Osteocyte (in vitro differentiated cells): ENCODE measurements around the gene ACOXL. TPM values are rescaled to one million over a fixed set of nuclear protein-coding genes. Genes with fewer than 3 reads are reported as not detected.

Source experiments
- DNase-seq: peaks from one replicate; pipeline ENCODE4 v3.0.0; 2021; ENCODE audit warnings: mixed read lengths; ENCODE audit not compliant: unreplicated experiment; ENCODE audit errors: extremely low spot score
- H3K27ac Mint-ChIP-seq: one replicate; pipeline ENCODE4 v1.8.0; 2021; ENCODE audit warnings: mild to moderate bottlenecking, mixed read lengths; ENCODE audit not compliant: unreplicated experiment
- H3K27me3 Mint-ChIP-seq: one replicate; pipeline ENCODE4 v1.8.0; 2021; ENCODE audit warnings: mixed read lengths; ENCODE audit not compliant: unreplicated experiment
- H3K36me3 Mint-ChIP-seq: one replicate; pipeline ENCODE4 v1.8.0; 2021; ENCODE audit warnings: mixed read lengths; ENCODE audit not compliant: unreplicated experiment
- H3K4me1 Mint-ChIP-seq: one replicate; pipeline ENCODE4 v1.8.0; 2021; ENCODE audit warnings: mixed read lengths; ENCODE audit not compliant: unreplicated experiment
- H3K4me3 Mint-ChIP-seq: one replicate; pipeline ENCODE4 v1.8.0; 2021; ENCODE audit warnings: mild to moderate bottlenecking, moderate library complexity, mixed read lengths; ENCODE audit not compliant: unreplicated experiment
- H3K9me3 Mint-ChIP-seq: one replicate; pipeline ENCODE4 v1.8.0; 2021; ENCODE audit warnings: mixed read lengths; ENCODE audit not compliant: unreplicated experiment
- total RNA-seq: library from RNA; stranded (reverse); gene quantifications from 2 replicates; pipeline ENCODE4 v1.2.1, GENCODE V29; 2021
- TF ChIP-seq, protein P1 (sequence below): fragments of 200-600 bp; sonication (generic); IDR thresholded peaks from 2 replicates; pipeline ENCODE4 v1.5.0; 2021; ENCODE audit warnings: antibody characterized with exemption, mild to moderate bottlenecking, moderate library complexity

The ACOXL gene
- total RNA-seq, 1 donor from 2014 or later: not detected

- TF ChIP-seq, protein P1, sequence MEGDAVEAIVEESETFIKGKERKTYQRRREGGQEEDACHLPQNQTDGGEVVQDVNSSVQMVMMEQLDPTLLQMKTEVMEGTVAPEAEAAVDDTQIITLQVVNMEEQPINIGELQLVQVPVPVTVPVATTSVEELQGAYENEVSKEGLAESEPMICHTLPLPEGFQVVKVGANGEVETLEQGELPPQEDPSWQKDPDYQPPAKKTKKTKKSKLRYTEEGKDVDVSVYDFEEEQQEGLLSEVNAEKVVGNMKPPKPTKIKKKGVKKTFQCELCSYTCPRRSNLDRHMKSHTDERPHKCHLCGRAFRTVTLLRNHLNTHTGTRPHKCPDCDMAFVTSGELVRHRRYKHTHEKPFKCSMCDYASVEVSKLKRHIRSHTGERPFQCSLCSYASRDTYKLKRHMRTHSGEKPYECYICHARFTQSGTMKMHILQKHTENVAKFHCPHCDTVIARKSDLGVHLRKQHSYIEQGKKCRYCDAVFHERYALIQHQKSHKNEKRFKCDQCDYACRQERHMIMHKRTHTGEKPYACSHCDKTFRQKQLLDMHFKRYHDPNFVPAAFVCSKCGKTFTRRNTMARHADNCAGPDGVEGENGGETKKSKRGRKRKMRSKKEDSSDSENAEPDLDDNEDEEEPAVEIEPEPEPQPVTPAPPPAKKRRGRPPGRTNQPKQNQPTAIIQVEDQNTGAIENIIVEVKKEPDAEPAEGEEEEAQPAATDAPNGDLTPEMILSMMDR: no peak
- H3K4me1 Mint-ChIP-seq: no peaks in the 10 kb centered on the region
These were observed 165.6 kb downstream of the ACOXL start for GRCh38 chr2:110897966-110898365.

DNA sequence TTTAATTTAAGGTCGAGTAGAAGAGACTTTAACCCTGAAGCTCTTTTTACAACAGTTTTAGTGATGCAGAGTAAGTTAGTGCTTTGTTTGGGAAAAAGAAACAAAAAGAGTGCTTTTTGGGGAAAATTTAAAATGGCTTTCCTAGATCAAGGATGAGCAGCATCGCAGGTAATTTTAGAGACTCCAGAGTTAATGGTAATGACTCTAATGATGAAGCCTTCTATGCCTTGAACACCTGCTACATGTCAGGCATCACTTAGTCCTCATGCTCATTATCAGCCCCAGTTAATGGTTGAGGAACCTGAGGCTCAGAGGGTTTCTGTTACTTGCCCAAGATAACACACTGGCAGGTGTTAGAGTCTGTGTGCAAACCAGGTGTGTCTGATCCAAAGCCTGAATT is 167.8 kb downstream of the ACOXL start:
- no peaks in the 10 kb centered on the region for H3K36me3 Mint-ChIP-seq
- H3K27ac Mint-ChIP-seq: no peak overlapping the region
- peaks cover 55% of the 10 kb centered on the region for H3K27me3 Mint-ChIP-seq
- H3K9me3 Mint-ChIP-seq: peaks cover 22% of the 10 kb centered on the region
- no peak for DNase-seq
- TF ChIP-seq, protein P1: no peak
- H3K4me3 Mint-ChIP-seq: no peak overlapping the region
- H3K4me1 Mint-ChIP-seq: no peaks in the 10 kb centered on the region

More at GRCh38 chr2:110897966-110898365, 165.6 kb downstream of the ACOXL start:
- no peak overlapping the region for H3K4me3 Mint-ChIP-seq
- no peak for DNase-seq
- H3K36me3 Mint-ChIP-seq: no peaks in the 10 kb centered on the region
- no peak overlapping the region for H3K27ac Mint-ChIP-seq
- peaks cover 22% of the 10 kb centered on the region for H3K9me3 Mint-ChIP-seq
- H3K27me3 Mint-ChIP-seq: peaks cover 63% of the 10 kb centered on the region

DNA sequence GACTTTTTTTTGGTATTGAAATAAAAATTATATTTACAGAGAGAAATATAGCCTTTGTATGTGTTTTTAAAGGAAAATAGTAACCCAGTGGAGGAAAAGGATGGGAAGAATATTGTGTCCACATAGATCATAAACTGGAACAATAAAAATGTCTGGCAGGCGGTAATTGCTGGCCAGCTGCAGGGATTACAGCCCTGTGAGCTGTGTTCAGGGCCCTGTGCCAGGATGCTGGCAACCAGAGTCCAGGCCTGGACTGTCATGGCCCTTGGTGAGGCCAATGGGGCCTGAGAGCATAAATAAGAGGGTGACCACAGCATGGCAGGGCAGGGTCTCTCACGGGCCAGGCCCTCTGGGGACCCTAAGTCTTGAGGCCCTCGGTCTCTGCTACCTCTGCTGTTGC is 171.2 kb downstream of the ACOXL start:
- H3K27ac Mint-ChIP-seq: no peak overlapping the region
- no peaks in the 10 kb centered on the region for H3K4me1 Mint-ChIP-seq
- TF ChIP-seq, protein P1: no peak
- no peaks in the 10 kb centered on the region for H3K36me3 Mint-ChIP-seq
- H3K27me3 Mint-ChIP-seq: peaks cover 36% of the 10 kb centered on the region
- no peaks in the 10 kb centered on the region for H3K9me3 Mint-ChIP-seq
- H3K4me3 Mint-ChIP-seq: no peak overlapping the region
- no peak for DNase-seq

DNA sequence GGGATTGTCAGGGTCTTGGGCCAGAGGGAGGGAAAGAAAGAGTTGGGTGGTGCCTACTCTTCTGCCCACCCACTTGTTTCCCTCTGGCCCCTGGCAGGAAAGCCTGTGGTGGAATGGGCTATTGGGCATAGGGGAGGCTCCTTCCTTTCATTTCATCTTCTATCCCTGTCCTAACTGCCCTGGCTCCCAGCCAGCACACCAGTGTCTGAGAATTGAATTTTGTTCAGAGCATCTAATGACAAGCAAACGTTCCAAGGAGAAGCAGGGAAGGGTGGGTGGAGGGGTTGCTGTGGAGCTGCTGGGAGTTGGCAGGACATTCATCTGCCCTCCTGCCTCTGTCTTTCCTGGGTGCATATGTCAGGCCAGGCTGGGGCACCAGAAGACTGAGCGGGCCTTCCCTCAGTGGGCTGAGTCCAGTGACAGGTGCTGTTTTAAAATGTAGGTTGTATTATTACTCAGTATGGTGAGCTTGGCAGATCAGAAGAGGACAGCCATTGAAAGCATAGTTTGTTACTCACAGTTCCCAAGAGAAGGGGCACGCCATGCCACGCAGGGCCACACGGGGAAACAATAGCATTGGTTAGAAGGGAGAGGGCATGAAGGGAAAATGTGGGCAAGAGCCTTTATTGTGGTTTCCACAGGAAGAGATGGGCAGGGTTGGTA is 171.9 kb downstream of the ACOXL start:
- H3K9me3 Mint-ChIP-seq: no peaks in the 10 kb centered on the region
- no peak overlapping the region for H3K27ac Mint-ChIP-seq
- H3K27me3 Mint-ChIP-seq: peaks cover 38% of the 10 kb centered on the region
- H3K36me3 Mint-ChIP-seq: no peaks in the 10 kb centered on the region
- DNase-seq: no peak
- TF ChIP-seq, protein P1: no peak
- H3K4me1 Mint-ChIP-seq: no peaks in the 10 kb centered on the region
- H3K4me3 Mint-ChIP-seq: no peak overlapping the region

DNA sequence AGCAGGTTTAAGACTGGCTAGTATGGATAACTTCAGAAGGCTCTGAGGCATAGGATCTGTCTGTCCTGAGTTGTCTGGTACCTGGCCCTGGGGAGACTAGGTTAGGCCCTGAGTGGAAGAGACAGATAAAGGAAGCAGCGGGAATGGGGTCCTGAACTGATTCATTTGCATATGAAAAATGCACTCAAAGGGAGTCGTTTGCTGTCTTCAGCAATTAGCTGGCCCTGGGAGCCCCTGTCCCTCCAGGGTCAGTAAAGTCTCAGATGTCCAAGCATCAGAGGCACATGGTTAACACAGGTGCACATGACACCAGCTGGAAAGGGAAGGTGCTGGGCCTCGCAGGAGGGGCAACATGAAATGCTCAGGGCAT is 172.4 kb downstream of the ACOXL start:
- no peaks in the 10 kb centered on the region for H3K36me3 Mint-ChIP-seq
- no peak overlapping the region for H3K4me3 Mint-ChIP-seq
- no peaks in the 10 kb centered on the region for H3K9me3 Mint-ChIP-seq
- no peaks in the 10 kb centered on the region for H3K4me1 Mint-ChIP-seq
- no peak for DNase-seq
- H3K27me3 Mint-ChIP-seq: peaks cover 34% of the 10 kb centered on the region
- TF ChIP-seq, protein P1: no peak
- H3K27ac Mint-ChIP-seq: no peak overlapping the region
